ENCODE measurements around the gene PLEKHH1.

- TF ChIP-seq CTCF (IDR thresholded peaks at IDR 0.05; ENCODE audit: poor library complexity, severe bottlenecking) = no peak
- TF ChIP-seq EZH2 (IDR thresholded peaks at IDR 0.05; ENCODE audit: borderline replicate concordance, insufficient read depth, low read length, poor library complexity, severe bottlenecking) = no peak
- no peak for TF ChIP-seq RAD21 (conservative IDR thresholded peaks at IDR 0.05)
- TF ChIP-seq EP300 (conservative IDR thresholded peaks at IDR 0.05; ENCODE audit: poor library complexity, severe bottlenecking) = no peak
- TF ChIP-seq SMC3 (conservative IDR thresholded peaks at IDR 0.05; ENCODE audit: poor library complexity) = no peak
- TF ChIP-seq TAF1 (IDR thresholded peaks at IDR 0.05; ENCODE audit: low read depth) = no peak
- TF ChIP-seq POLR2AphosphoS5 (IDR thresholded peaks at IDR 0.05) = no peak
- no peak for TF ChIP-seq REST (IDR thresholded peaks at IDR 0.05; ENCODE audit: borderline replicate concordance)
- TF ChIP-seq MXI1 (conservative IDR thresholded peaks at IDR 0.05; ENCODE audit: poor library complexity, severe bottlenecking) = no peak
These were observed 13.7 kb upstream of the PLEKHH1 start for GRCh38 chr14:67519406-67519805.

Measured in neural cell (in vitro differentiated cells).